SK-N-SH (cell line): ENCODE measurements around the gene MITD1. TPM values are rescaled to one million over a fixed set of nuclear protein-coding genes. Genes with fewer than 3 reads are reported as not detected.

ENCODE experiments used
- CTCF ChIA-PET: fragments of 300-600, 350-600 bp; formaldehyde crosslinking; extraction: SDS; loops from one replicate; lab custom pipeline; 2021; lab: Yijun Ruan, JAX
- POLR2A ChIA-PET: fragments of 350-600 bp; sonication (Branson Sonifier 250); formaldehyde crosslinking; extraction: SDS; loops from one replicate; lab custom pipeline; 2020; ENCODE audit warnings: antibody characterized with exemption, inconsistent platforms; lab: Yijun Ruan, JAX
- DNase-seq: peaks from one replicate; pipeline ENCODE4 v3.0.0; 2012
- H2AFZ ChIP-seq: fragments of 200-600 bp; sonication (generic); 2 replicates; pipeline ENCODE4 v1.8.1; 2016; ENCODE audit warnings: antibody characterized with exemption, mild to moderate bottlenecking, low read depth
- H3F3A ChIP-seq: fragments of 200-600 bp; sonication (generic); replicated peaks from 2 replicates; pipeline ENCODE3; 2016; ENCODE audit warnings: antibody characterized with exemption, mild to moderate bottlenecking; ENCODE audit not compliant: insufficient read depth
- H3K27ac ChIP-seq, 2 experiments: fragments of 200-500 bp in 1 of 2; fragments of 200-600 bp in 1 of 2; sonication (Bioruptor generic) in 1 of 2; sonication (generic), shearing (Covaris generic) in 1 of 2; 2 replicates each; pipeline versions ENCODE4 v1.5.1 to v1.6.1; 2014 to 2016; ENCODE audit warnings: low read depth in 2 of 2, inconsistent platforms in 1 of 2, low read length in 1 of 2, mild to moderate bottlenecking in 1 of 2, mixed read lengths in 1 of 2
- H3K27me3 ChIP-seq: fragments of 200-600 bp; sonication (generic), shearing (Covaris generic); 2 replicates; pipeline ENCODE4 v1.6.1; 2016; ENCODE audit warnings: mixed run types; ENCODE audit not compliant: insufficient read depth
- H3K36me3 ChIP-seq, 2 experiments: fragments of 200-500 bp in 1 of 2; fragments of 200-600 bp in 1 of 2; sonication (Bioruptor generic) in 1 of 2; sonication (generic) in 1 of 2; replicated peaks in 1 of 2; 2 replicates each; pipeline versions ENCODE3 to v1.5.1; 2014 to 2016; ENCODE audit warnings: low read length in 1 of 2, mild to moderate bottlenecking in 1 of 2; ENCODE audit not compliant: insufficient read depth in 2 of 2, control insufficient read depth in 1 of 2
- H3K4me1 ChIP-seq, 2 experiments: fragments of 200-500 bp in 1 of 2; fragments of 200-600 bp in 1 of 2; sonication (Bioruptor generic) in 1 of 2; sonication (generic), shearing (Covaris generic) in 1 of 2; 2 replicates each; pipeline versions ENCODE4 v1.5.1 to v1.6.1; 2014 to 2016; ENCODE audit warnings: low read depth in 1 of 2, low read length in 1 of 2, mixed run types in 1 of 2; ENCODE audit not compliant: insufficient read depth in 2 of 2, control insufficient read depth in 1 of 2
- H3K4me2 ChIP-seq: fragments of 200-600 bp; sonication (generic), shearing (Covaris generic); 2 replicates; pipeline ENCODE4 v1.6.1; 2017; ENCODE audit warnings: mixed run types
- H3K4me3 ChIP-seq, 2 experiments: fragments of 200-500 bp in 1 of 2; fragments of 200-600 bp in 1 of 2; sonication (Bioruptor generic) in 1 of 2; sonication (generic), shearing (Covaris generic) in 1 of 2; 2 replicates each; pipeline versions ENCODE4 v1.5.1 to v1.8.1; 2014 to 2016; ENCODE audit warnings: low read depth in 2 of 2, inconsistent platforms in 1 of 2, low read length in 1 of 2, mild to moderate bottlenecking in 1 of 2, mixed read lengths in 1 of 2, moderate library complexity in 1 of 2
- H3K79me2 ChIP-seq: fragments of 200-600 bp; sonication (generic); 2 replicates; pipeline ENCODE4 v1.8.1; 2017; ENCODE audit warnings: mild to moderate bottlenecking; ENCODE audit not compliant: insufficient read depth
- H3K9ac ChIP-seq: fragments of 200-600 bp; sonication (generic); 2 replicates; pipeline ENCODE4 v1.6.1; 2017; ENCODE audit warnings: mixed run types
- H3K9me2 ChIP-seq: fragments of 200-600 bp; sonication (generic); 2 replicates; pipeline ENCODE4 v1.6.1; 2017; ENCODE audit warnings: mixed run types
- H3K9me3 ChIP-seq: fragments of 200-600 bp; sonication (generic); 2 replicates; pipeline ENCODE4 v1.6.1; 2017; ENCODE audit warnings: mixed run types, mild to moderate bottlenecking, moderate library complexity
- H4K20me1 ChIP-seq: fragments of 200-600 bp; sonication (generic); 2 replicates; pipeline ENCODE4 v1.6.1; 2017; ENCODE audit warnings: mild to moderate bottlenecking, mixed run types; ENCODE audit not compliant: insufficient read depth
- EP300 ChIP-seq, 2 experiments: IDR thresholded peaks; 2 replicates each; pipeline versions ENCODE4 v1.4.0 to v1.6.1; 2012; ENCODE audit warnings: borderline replicate concordance in 1 of 2, low read depth in 1 of 2, low read length in 1 of 2
- FOSL2 ChIP-seq: IDR thresholded peaks from 2 replicates; pipeline ENCODE4 v1.4.0; 2012; ENCODE audit warnings: low read depth, mild to moderate bottlenecking, moderate library complexity, borderline replicate concordance
- FOXJ3 ChIP-seq: sonication (generic); formaldehyde crosslinking; IDR thresholded peaks from 2 replicates; pipeline ENCODE4 v1.5.1; 2020; ENCODE audit warnings: mild to moderate bottlenecking, missing genetic modification reagents
- FOXM1 ChIP-seq: IDR thresholded peaks from 2 replicates; pipeline ENCODE4 v1.4.0; 2012; ENCODE audit warnings: low read depth, mild to moderate bottlenecking
- IRF3 ChIP-seq: fragments of 150-350 bp; IDR thresholded peaks from 2 replicates; pipeline ENCODE4 v1.6.1; 2016; ENCODE audit warnings: mild to moderate bottlenecking, low read depth, low read length
- JUND ChIP-seq: IDR thresholded peaks from 2 replicates; pipeline ENCODE4 v1.4.0; 2012
- MAX ChIP-seq: IDR thresholded peaks from 2 replicates; pipeline ENCODE4 v1.4.0; 2012; ENCODE audit warnings: low read depth
- MXI1 ChIP-seq: IDR thresholded peaks from 2 replicates; pipeline ENCODE4 v1.6.1; 2012; ENCODE audit warnings: mild to moderate bottlenecking, low read depth, low read length, improper control_type of control experiment
- POLR2AphosphoS5 ChIP-seq: IDR thresholded peaks from 2 replicates; pipeline ENCODE4 v1.6.1; 2012; ENCODE audit warnings: low read depth, low read length
- RAD21 ChIP-seq: IDR thresholded peaks from 2 replicates; pipeline ENCODE4 v1.6.1; 2012; ENCODE audit warnings: mild to moderate bottlenecking, low read length
- RCOR1 ChIP-seq: fragments of 150-350 bp; IDR thresholded peaks from 2 replicates; pipeline ENCODE4 v1.6.1; 2017; ENCODE audit warnings: antibody characterized with exemption, low read length
- RFX5 ChIP-seq: IDR thresholded peaks from 2 replicates; pipeline ENCODE4 v1.6.1; 2012; ENCODE audit warnings: mild to moderate bottlenecking, improper control_type of control experiment, low read length
- SIN3A ChIP-seq: IDR thresholded peaks from 2 replicates; pipeline ENCODE4 v1.6.1; 2012; ENCODE audit warnings: low read depth, mild to moderate bottlenecking, low read length, moderate library complexity, borderline replicate concordance
- SMC3 ChIP-seq: IDR thresholded peaks from 2 replicates; pipeline ENCODE4 v1.6.1; 2012; ENCODE audit warnings: low read depth, low read length, improper control_type of control experiment
- TAF1 ChIP-seq: IDR thresholded peaks from 2 replicates; pipeline ENCODE4 v1.6.1; 2012; ENCODE audit warnings: low read depth, mild to moderate bottlenecking, low read length, moderate library complexity, borderline replicate concordance
- USF1 ChIP-seq: IDR thresholded peaks from 2 replicates; pipeline ENCODE4 v1.4.0; 2012; ENCODE audit warnings: low read depth, borderline replicate concordance
- YY1 ChIP-seq: IDR thresholded peaks from 2 replicates; pipeline ENCODE4 v1.4.0; 2012; ENCODE audit warnings: low read depth, mild to moderate bottlenecking
- polyA plus RNA-seq, 3 experiments: library from polyadenylated mRNA; depleted of rRNA; stranded (reverse); fragments of >200 nt; gene quantifications; 2 replicates each; pipeline ENCODE4 v1.2.3, GENCODE V29; 2012
- TF ChIP-seq, protein P1 (sequence below): IDR thresholded peaks from 2 replicates; pipeline ENCODE4; 2012

Gene MITD1
- polyA plus RNA-seq, 1 of the 3 experiments (the other 2 are of a cell fraction) = 11.8 TPM

DNA sequence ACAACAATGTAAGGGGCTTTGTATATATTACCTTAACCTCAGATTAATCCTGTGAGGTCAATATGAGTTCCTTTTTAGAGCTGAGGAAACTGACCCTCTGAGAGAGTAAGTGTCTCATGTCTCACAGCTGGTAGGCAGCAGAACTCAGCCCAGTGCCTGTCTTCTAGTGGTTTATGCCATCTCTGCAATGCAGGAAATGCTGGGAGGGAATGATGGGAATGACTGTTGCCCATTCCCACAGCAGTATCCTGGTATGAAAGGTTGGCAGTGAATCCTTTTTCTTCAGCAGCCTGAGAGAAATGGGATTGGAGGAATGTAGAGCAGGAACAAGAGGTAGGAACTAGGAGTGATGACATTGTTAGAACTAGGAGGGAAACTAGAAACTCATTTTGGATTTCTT lies 6.2 kb upstream of the MITD1 start:
- Histone ChIP-seq H3K4me1 (peaks cover 0 to 4% of the 10 kb centered on the region in 2 experiments; a peak in 2 of 4 replicates), H3K27me3 (no peaks in the 10 kb centered on the region), H3K79me2 (peaks cover 82% of the 10 kb centered on the region), H3K4me3 (no peak overlapping the region), H3F3A (no peaks in the 10 kb centered on the region), H3K27ac (no peak overlapping the region), H3K9me2 (no peaks in the 10 kb centered on the region), H4K20me1 (peaks cover 10% of the 10 kb centered on the region; the same call in 1 of the 2 replicates), H3K36me3 (peaks cover 13 to 20% of the 10 kb centered on the region in 2 experiments), H3K9ac (no peak overlapping the region), H2AFZ (no peak overlapping the region), H3K9me3 (no peaks in the 10 kb centered on the region), H3K4me2 (no peak overlapping the region)
- DNase-seq = no peak
- ChIA-PET CTCF (no interaction called here), POLR2A (no interaction called here)
- TF ChIP-seq YY1 (no peak), SMC3 (no peak), EP300 (IDR thresholded peaks at IDR 0.05; ENCODE audit: borderline replicate concordance in 1 of 2, low read depth in 1 of 2, low read length in 1 of 2) (no peak), FOXM1 (no peak), IRF3 (no peak), RAD21 (no peak), FOXJ3 (CRISPR knock-in tag) (no peak), MXI1 (no peak), FOSL2 (no peak), USF1 (no peak), POLR2AphosphoS5 (no peak), SIN3A (no peak), RFX5 (no peak), MAX (no peak), TAF1 (no peak), JUND (no peak), RCOR1 (no peak)
- TF ChIP-seq, protein P1, sequence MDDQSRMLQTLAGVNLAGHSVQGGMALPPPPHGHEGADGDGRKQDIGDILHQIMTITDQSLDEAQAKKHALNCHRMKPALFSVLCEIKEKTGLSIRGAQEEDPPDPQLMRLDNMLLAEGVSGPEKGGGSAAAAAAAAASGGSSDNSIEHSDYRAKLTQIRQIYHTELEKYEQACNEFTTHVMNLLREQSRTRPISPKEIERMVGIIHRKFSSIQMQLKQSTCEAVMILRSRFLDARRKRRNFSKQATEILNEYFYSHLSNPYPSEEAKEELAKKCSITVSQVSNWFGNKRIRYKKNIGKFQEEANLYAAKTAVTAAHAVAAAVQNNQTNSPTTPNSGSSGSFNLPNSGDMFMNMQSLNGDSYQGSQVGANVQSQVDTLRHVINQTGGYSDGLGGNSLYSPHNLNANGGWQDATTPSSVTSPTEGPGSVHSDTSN = no peak
